ENCODE measurements around the gene CACNA1C. TPM values are rescaled to one million over a fixed set of nuclear protein-coding genes. Genes with fewer than 3 reads are reported as not detected.

CACNA1C gene
- total and polyA plus RNA-seq, 2 donors: 0.71 TPM

- H3K27ac ChIP-seq (ENCODE audit: low read depth in 1 of 2, low read length in 1 of 2): no peak overlapping the region
- WGBS: 95% methylated on average over 13 of the region's 13 CpGs
- no peaks in the 10 kb centered on the region for H3K9me3 ChIP-seq (ENCODE audit: control insufficient read depth in 2 of 2, insufficient read depth in 1 of 2, low read length in 1 of 2)
These were observed 214.2 kb downstream of the CACNA1C start for GRCh38 chr12:2266666-2267620.

GRCh38 chr12:2267703-2268470 is 215.1 kb downstream of the CACNA1C start:
- Histone ChIP-seq H3K9me3 (ENCODE audit: control insufficient read depth in 2 of 2, insufficient read depth in 1 of 2, low read length in 1 of 2) (no peaks in the 10 kb centered on the region), H3K4me3 (ENCODE audit: low read length in 2 of 2) (no peak overlapping the region), H3K36me3 (ENCODE audit: control insufficient read depth in 2 of 2, insufficient read depth in 2 of 2, low read length in 1 of 2) (no peaks in the 10 kb centered on the region), H3K27ac (ENCODE audit: low read depth in 1 of 2, low read length in 1 of 2) (no peak overlapping the region), H3K4me1 (ENCODE audit: control insufficient read depth in 2 of 2, insufficient read depth in 2 of 2, low read length in 2 of 2) (no peaks in the 10 kb centered on the region), H3K27me3 (ENCODE audit: control insufficient read depth in 2 of 2, insufficient read depth in 1 of 2, low read length in 1 of 2) (no peaks in the 10 kb centered on the region)
- WGBS: 88% methylated on average over 13 of the region's 13 CpGs
- DNase-seq (ENCODE audit: low read depth in 6 of 9, low spot score in 9 of 9): no peak

More at GRCh38 chr12:2266666-2267620, 214.2 kb downstream of the CACNA1C start:
- Histone ChIP-seq H3K27me3 (ENCODE audit: control insufficient read depth in 2 of 2, insufficient read depth in 1 of 2, low read length in 1 of 2) (no peaks in the 10 kb centered on the region), H3K4me3 (ENCODE audit: low read length in 2 of 2) (no peak overlapping the region), H3K4me1 (ENCODE audit: control insufficient read depth in 2 of 2, insufficient read depth in 2 of 2, low read length in 2 of 2) (no peaks in the 10 kb centered on the region), H3K36me3 (ENCODE audit: control insufficient read depth in 2 of 2, insufficient read depth in 2 of 2, low read length in 1 of 2) (no peaks in the 10 kb centered on the region)
- DNase-seq (ENCODE audit: low read depth in 6 of 9, low spot score in 9 of 9): no peak

- H3K27ac ChIP-seq (ENCODE audit: low read depth in 1 of 2, low read length in 1 of 2): no peak overlapping the region
- no peak for DNase-seq (ENCODE audit: low read depth in 6 of 9, low spot score in 9 of 9)
These were observed 215.9 kb downstream of the CACNA1C start for GRCh38 chr12:2268471-2269286.

GRCh38 chr12:2270846-2271245 is 218.1 kb downstream of the CACNA1C start:
- Histone ChIP-seq H3K27ac (ENCODE audit: low read depth in 1 of 2, low read length in 1 of 2) (no peak overlapping the region), H3K36me3 (ENCODE audit: control insufficient read depth in 2 of 2, insufficient read depth in 2 of 2, low read length in 1 of 2) (no peaks in the 10 kb centered on the region), H3K27me3 (ENCODE audit: control insufficient read depth in 2 of 2, insufficient read depth in 1 of 2, low read length in 1 of 2) (no peaks in the 10 kb centered on the region), H3K4me3 (ENCODE audit: low read length in 2 of 2) (no peak overlapping the region), H3K9me3 (ENCODE audit: control insufficient read depth in 2 of 2, insufficient read depth in 1 of 2, low read length in 1 of 2) (no peaks in the 10 kb centered on the region), H3K4me1 (ENCODE audit: control insufficient read depth in 2 of 2, insufficient read depth in 2 of 2, low read length in 2 of 2) (no peaks in the 10 kb centered on the region)
- DNase-seq (ENCODE audit: low read depth in 6 of 9, low spot score in 9 of 9): no peak
- 95% methylated on average over 6 of the region's 6 CpGs for WGBS

More at GRCh38 chr12:2268471-2269286, 215.9 kb downstream of the CACNA1C start:
- no peaks in the 10 kb centered on the region for H3K9me3 ChIP-seq (ENCODE audit: control insufficient read depth in 2 of 2, insufficient read depth in 1 of 2, low read length in 1 of 2)
- H3K4me1 ChIP-seq (ENCODE audit: control insufficient read depth in 2 of 2, insufficient read depth in 2 of 2, low read length in 2 of 2): no peaks in the 10 kb centered on the region
- no peak overlapping the region for H3K4me3 ChIP-seq (ENCODE audit: low read length in 2 of 2)
- H3K36me3 ChIP-seq (ENCODE audit: control insufficient read depth in 2 of 2, insufficient read depth in 2 of 2, low read length in 1 of 2): no peaks in the 10 kb centered on the region
- no peaks in the 10 kb centered on the region for H3K27me3 ChIP-seq (ENCODE audit: control insufficient read depth in 2 of 2, insufficient read depth in 1 of 2, low read length in 1 of 2)
- 91% methylated on average over 18 of the region's 18 CpGs for WGBS

- no peaks in the 10 kb centered on the region for H3K27me3 ChIP-seq (ENCODE audit: control insufficient read depth in 2 of 2, insufficient read depth in 1 of 2, low read length in 1 of 2)
- no peaks in the 10 kb centered on the region for H3K36me3 ChIP-seq (ENCODE audit: control insufficient read depth in 2 of 2, insufficient read depth in 2 of 2, low read length in 1 of 2)
- 96% methylated on average over 4 of the region's 4 CpGs for WGBS
- no peaks in the 10 kb centered on the region for H3K4me1 ChIP-seq (ENCODE audit: control insufficient read depth in 2 of 2, insufficient read depth in 2 of 2, low read length in 2 of 2)
- H3K27ac ChIP-seq (ENCODE audit: low read depth in 1 of 2, low read length in 1 of 2): no peak overlapping the region
- no peaks in the 10 kb centered on the region for H3K9me3 ChIP-seq (ENCODE audit: control insufficient read depth in 2 of 2, insufficient read depth in 1 of 2, low read length in 1 of 2)
- no peak for DNase-seq (ENCODE audit: low read depth in 6 of 9, low spot score in 9 of 9)
- H3K4me3 ChIP-seq (ENCODE audit: low read length in 2 of 2): no peak overlapping the region
These were observed 219.2 kb downstream of the CACNA1C start for GRCh38 chr12:2271961-2272360.

- no peak for DNase-seq (ENCODE audit: low read depth in 6 of 9, low spot score in 9 of 9)
- no peaks in the 10 kb centered on the region for H3K4me1 ChIP-seq (ENCODE audit: control insufficient read depth in 2 of 2, insufficient read depth in 2 of 2, low read length in 2 of 2)
- WGBS: 95% methylated on average over 4 of the region's 4 CpGs
- H3K4me3 ChIP-seq (ENCODE audit: low read length in 2 of 2): no peak overlapping the region
- no peaks in the 10 kb centered on the region for H3K27me3 ChIP-seq (ENCODE audit: control insufficient read depth in 2 of 2, insufficient read depth in 1 of 2, low read length in 1 of 2)
- no peaks in the 10 kb centered on the region for H3K36me3 ChIP-seq (ENCODE audit: control insufficient read depth in 2 of 2, insufficient read depth in 2 of 2, low read length in 1 of 2)
- no peak overlapping the region for H3K27ac ChIP-seq (ENCODE audit: low read depth in 1 of 2, low read length in 1 of 2)
- H3K9me3 ChIP-seq (ENCODE audit: control insufficient read depth in 2 of 2, insufficient read depth in 1 of 2, low read length in 1 of 2): no peaks in the 10 kb centered on the region
These were observed 220.5 kb downstream of the CACNA1C start for GRCh38 chr12:2273288-2273687.

- Histone ChIP-seq H3K4me1 (ENCODE audit: control insufficient read depth in 2 of 2, insufficient read depth in 2 of 2, low read length in 2 of 2) (no peaks in the 10 kb centered on the region), H3K9me3 (ENCODE audit: control insufficient read depth in 2 of 2, insufficient read depth in 1 of 2, low read length in 1 of 2) (no peaks in the 10 kb centered on the region), H3K27ac (ENCODE audit: low read depth in 1 of 2, low read length in 1 of 2) (no peak overlapping the region), H3K36me3 (ENCODE audit: control insufficient read depth in 2 of 2, insufficient read depth in 2 of 2, low read length in 1 of 2) (no peaks in the 10 kb centered on the region), H3K4me3 (ENCODE audit: low read length in 2 of 2) (no peak overlapping the region), H3K27me3 (ENCODE audit: control insufficient read depth in 2 of 2, insufficient read depth in 1 of 2, low read length in 1 of 2) (no peaks in the 10 kb centered on the region)
- 95% methylated on average over 12 of the region's 12 CpGs for WGBS
- DNase-seq (ENCODE audit: low read depth in 6 of 9, low spot score in 9 of 9): no peak
These were observed 221.0 kb downstream of the CACNA1C start for GRCh38 chr12:2273751-2274150.

GRCh38 chr12:2274733-2275132 is 221.9 kb downstream of the CACNA1C start:
- 96% methylated on average over 7 of the region's 7 CpGs for WGBS
- Histone ChIP-seq H3K27ac (ENCODE audit: low read depth in 1 of 2, low read length in 1 of 2) (no peak overlapping the region), H3K36me3 (ENCODE audit: control insufficient read depth in 2 of 2, insufficient read depth in 2 of 2, low read length in 1 of 2) (no peaks in the 10 kb centered on the region), H3K4me3 (ENCODE audit: low read length in 2 of 2) (no peak overlapping the region), H3K9me3 (ENCODE audit: control insufficient read depth in 2 of 2, insufficient read depth in 1 of 2, low read length in 1 of 2) (no peaks in the 10 kb centered on the region), H3K27me3 (ENCODE audit: control insufficient read depth in 2 of 2, insufficient read depth in 1 of 2, low read length in 1 of 2) (no peaks in the 10 kb centered on the region), H3K4me1 (ENCODE audit: control insufficient read depth in 2 of 2, insufficient read depth in 2 of 2, low read length in 2 of 2) (no peaks in the 10 kb centered on the region)
- no peak for DNase-seq (ENCODE audit: low read depth in 6 of 9, low spot score in 9 of 9)

Measured in thymus (tissue), 11 donors.